ENCODE measurements around the gene KRT13.

The KRT13 gene

GRCh38 chr17:41524261-41524660, 18.8 kb upstream of the KRT13 start:
- TF ChIP-seq CTCF (IDR thresholded peaks at IDR 0.05; ENCODE audit: borderline replicate concordance, insufficient read depth, low read depth, low read length), result no peak

GRCh38 chr17:41523787-41524186, 18.4 kb upstream of the KRT13 start:
- H3K4me3 ChIP-seq (ENCODE audit: low read depth, low read length), result no peak overlapping the region
- no peak for TF ChIP-seq CTCF (IDR thresholded peaks at IDR 0.05; ENCODE audit: borderline replicate concordance, insufficient read depth, low read depth, low read length)

More at GRCh38 chr17:41524261-41524660, 18.8 kb upstream of the KRT13 start:
- H3K4me3 ChIP-seq (ENCODE audit: low read depth, low read length), result no peak overlapping the region

DNA sequence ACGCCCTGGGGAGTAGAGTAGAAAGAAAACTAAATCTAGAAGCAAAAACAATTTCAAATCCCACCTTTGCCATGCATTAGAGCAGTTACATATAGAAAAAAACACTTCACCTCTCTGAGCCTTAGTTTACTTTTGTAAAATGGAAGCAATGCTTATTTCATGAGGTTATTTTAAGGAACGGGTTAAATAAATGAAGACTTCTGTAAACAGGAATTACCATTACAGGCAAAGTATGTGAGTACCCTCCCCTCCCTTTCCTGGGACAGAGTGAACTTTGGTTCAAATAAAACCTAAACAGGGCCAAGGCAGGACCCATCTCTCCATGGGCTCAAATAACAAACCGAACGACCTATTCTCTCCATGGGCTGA, 17.8 kb upstream of the KRT13 start:
- H3K4me3 ChIP-seq (ENCODE audit: low read depth, low read length), result no peak overlapping the region
- no peak for TF ChIP-seq CTCF (IDR thresholded peaks at IDR 0.05; ENCODE audit: borderline replicate concordance, insufficient read depth, low read depth, low read length)

- no peak overlapping the region for H3K4me3 ChIP-seq (ENCODE audit: low read depth, low read length)
- no peak for TF ChIP-seq CTCF (IDR thresholded peaks at IDR 0.05; ENCODE audit: borderline replicate concordance, insufficient read depth, low read depth, low read length)
These were observed 17.2 kb upstream of the KRT13 start for GRCh38 chr17:41522301-41523224.

DNA sequence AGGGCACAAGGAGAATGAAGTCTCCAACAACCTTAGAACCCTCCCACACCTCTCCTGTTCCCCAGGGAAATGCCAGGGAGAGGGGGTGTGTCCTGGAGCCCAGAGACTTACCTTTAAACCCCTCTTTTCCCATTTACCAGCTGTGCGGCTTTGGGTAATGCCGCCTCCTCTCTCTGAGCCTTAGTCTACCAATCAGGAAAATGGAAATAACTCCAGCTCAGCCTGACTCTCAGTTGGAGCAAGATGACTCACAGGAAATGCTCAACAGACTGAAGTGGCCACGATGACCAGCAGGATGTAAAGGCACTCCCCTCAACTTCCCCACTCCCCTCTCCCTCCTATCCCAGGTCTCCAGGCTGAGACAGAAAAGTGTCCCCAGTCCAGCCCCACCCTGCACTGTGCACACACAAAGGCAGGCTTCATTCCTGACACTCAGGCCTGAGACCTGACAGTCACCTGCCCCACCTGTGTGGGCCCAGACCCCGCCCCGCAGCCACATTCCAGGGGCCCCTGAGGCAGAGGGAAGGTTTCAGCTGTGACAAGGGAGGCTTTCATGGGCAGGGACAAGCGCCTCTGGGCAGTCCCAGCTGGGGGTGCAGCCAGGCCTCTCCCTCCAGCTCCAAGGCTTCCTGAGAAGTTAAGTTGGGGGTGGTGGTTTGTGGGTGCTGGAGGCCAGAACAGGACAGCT, 16.3 kb upstream of the KRT13 start:
- TF ChIP-seq CTCF (IDR thresholded peaks at IDR 0.05; ENCODE audit: borderline replicate concordance, insufficient read depth, low read depth, low read length), result no peak
- H3K4me3 ChIP-seq (ENCODE audit: low read depth, low read length), result no peak overlapping the region

- TF ChIP-seq CTCF (IDR thresholded peaks at IDR 0.05; ENCODE audit: borderline replicate concordance, insufficient read depth, low read depth, low read length), result no peak
- H3K4me3 ChIP-seq (ENCODE audit: low read depth, low read length), result no peak overlapping the region
These were observed 15.6 kb upstream of the KRT13 start for GRCh38 chr17:41520821-41521521.

Measured in GM12875 (cell line).